Pericardium fibroblast (primary cell): ENCODE measurements around the gene TAPBP. TPM values are rescaled to one million over a fixed set of nuclear protein-coding genes. Genes with fewer than 3 reads are reported as not detected.

Experiments used
- total RNA-seq: library from RNA; depleted of rRNA; stranded (reverse); fragments of >200 nt; gene quantifications from 2 replicates; pipeline ENCODE4 v1.2.3, GENCODE V29; 2015

The TAPBP gene
- 62.6 and 65.8 TPM in 2 replicates for total RNA-seq

GRCh38 chr6:33313709-33314514, at the start of gene TAPBP:
TAPBP (minus strand) TSS chr6:33314078; CDS start chr6:33314041, 37 bp downstream.

GRCh38 chr6:33317669-33318425, 4.0 kb upstream of the TAPBP start, which contains the start of gene ZBTB22:
ZBTB22 (minus strand) TSS chr6:33317744; CDS start chr6:33316916, 828 bp downstream.

GRCh38 chr6:33298773-33299236, 15.1 kb downstream of the TAPBP start, which contains the start of gene RGL2:
RGL2 (minus strand) TSS chr6:33298942; CDS start chr6:33298610, 332 bp downstream.

GRCh38 chr6:33288921-33289783, 24.7 kb downstream of the TAPBP start, which contains the start of the genes PFDN6 and WDR46:
PFDN6 (plus strand) TSS chr6:33289601; CDS start chr6:33289857, 256 bp downstream.
WDR46 (minus strand) TSS chr6:33289239; CDS start chr6:33289170, 69 bp downstream.

GRCh38 chr6:33276864-33277662, 36.8 kb downstream of the TAPBP start, which contains the start of gene B3GALT4:
B3GALT4 (plus strand) TSS chr6:33277123; CDS start chr6:33277420, 297 bp downstream.

GRCh38 chr6:33271468-33272274, 42.2 kb downstream of the TAPBP start, which contains the start of the genes RPS18 and VPS52:
RPS18 (plus strand) TSS chr6:33272075; CDS start chr6:33272120, 45 bp downstream.
VPS52 (minus strand) TSS chr6:33271876; CDS start chr6:33271675, 201 bp downstream.

Other genes with a start within 250 kb of the TAPBP start
- gene HLA-DPA1, start 240.4 kb downstream of the TAPBP start, total RNA-seq: 1.6 and 5.1 TPM in 2 replicates
- 7.7 and 7.8 TPM in 2 replicates for gene HLA-DPB1, start 238.1 kb downstream of the TAPBP start, total RNA-seq
- gene COL11A2, start 121.6 kb downstream of the TAPBP start, total RNA-seq: under 0.01 and 0.09 TPM in 2 replicates
- gene RXRB, start 113.4 kb downstream of the TAPBP start, total RNA-seq: 20.3 and 20.7 TPM in 2 replicates
- 97.4 and 161 TPM in 2 replicates for gene SLC39A7, start 113.2 kb downstream of the TAPBP start, total RNA-seq
- 5.7 and 9.1 TPM in 2 replicates for gene HSD17B8, start 109.4 kb downstream of the TAPBP start, total RNA-seq
- 12.3 and 12.8 TPM in 2 replicates for gene RING1, start 105.6 kb downstream of the TAPBP start, total RNA-seq
- gene VPS52, start 42.2 kb downstream of the TAPBP start, total RNA-seq: 34.2 and 34.8 TPM in 2 replicates
- gene RPS18, start 42.0 kb downstream of the TAPBP start, total RNA-seq: 5,390 and 8,802 TPM in 2 replicates
- gene B3GALT4, start 37.0 kb downstream of the TAPBP start, total RNA-seq: 1.7 and 2.3 TPM in 2 replicates
- 58.0 and 63.1 TPM in 2 replicates for gene WDR46, start 24.8 kb downstream of the TAPBP start, total RNA-seq
- gene PFDN6, start 24.5 kb downstream of the TAPBP start, total RNA-seq: 20.3 and 43.9 TPM in 2 replicates
- gene RGL2, start 15.1 kb downstream of the TAPBP start, total RNA-seq: 20.2 and 22.2 TPM in 2 replicates
- gene ZBTB22, start 3.7 kb upstream of the TAPBP start, total RNA-seq: 18.5 and 19.1 TPM in 2 replicates
- 25.2 and 26.2 TPM in 2 replicates for gene DAXX, start 8.9 kb upstream of the TAPBP start, total RNA-seq
- gene KIFC1, start 77.7 kb upstream of the TAPBP start, total RNA-seq: 0.47 and 1.3 TPM in 2 replicates
- gene PHF1, start 96.9 kb upstream of the TAPBP start, total RNA-seq: 24.5 and 29.9 TPM in 2 replicates
- gene CUTA, start 104.0 kb upstream of the TAPBP start, total RNA-seq: 174 and 180 TPM in 2 replicates
- 2.6 and 6.2 TPM in 2 replicates for gene SYNGAP1, start 106.0 kb upstream of the TAPBP start, total RNA-seq
- 1.4 and 4.1 TPM in 2 replicates for gene ZBTB9, start 140.5 kb upstream of the TAPBP start, total RNA-seq